HepG2 (cell line): Measurements from ENCODE around the gene PTGR3. TPM values are rescaled to one million over a fixed set of nuclear protein-coding genes. Genes with fewer than 3 reads are reported as not detected.

Experiments
- CENPT ChIP-seq: sonication (generic); formaldehyde crosslinking; IDR thresholded peaks from 2 replicates; pipeline ENCODE4 v1.8.0; 2022; ENCODE audit warnings: low read depth, mild to moderate bottlenecking, moderate library complexity, missing genetic modification reagents
- GABPB1 ChIP-seq: IDR thresholded peaks from 2 replicates; pipeline ENCODE4 v1.6.1; 2016; ENCODE audit warnings: mild to moderate bottlenecking, missing genetic modification reagents, moderate library complexity, missing compliant biosample characterization
- IRF1 ChIP-seq: sonication (generic); formaldehyde crosslinking; IDR thresholded peaks from 2 replicates; pipeline ENCODE4 v1.4.0; 2020; ENCODE audit warnings: low read depth, mild to moderate bottlenecking, missing genetic modification reagents
- MEF2D ChIP-seq: sonication (generic); formaldehyde crosslinking; IDR thresholded peaks from 2 replicates; pipeline ENCODE4 v1.5.1; 2020; ENCODE audit warnings: mild to moderate bottlenecking, missing genetic modification reagents
- MTA3 ChIP-seq: sonication (generic); formaldehyde crosslinking; IDR thresholded peaks from 2 replicates; pipeline ENCODE4 v1.4.0; 2020; ENCODE audit warnings: missing genetic modification reagents
- PATZ1 ChIP-seq: sonication (generic); formaldehyde crosslinking; IDR thresholded peaks from 2 replicates; pipeline ENCODE4 v1.4.0; 2020; ENCODE audit warnings: missing genetic modification reagents
- POGK ChIP-seq: sonication (generic); formaldehyde crosslinking; conservative IDR thresholded peaks from 2 replicates; pipeline ENCODE4 v1.8.0; 2022; ENCODE audit warnings: mild to moderate bottlenecking, moderate library complexity, missing genetic modification reagents
- RELA ChIP-seq: sonication (generic); formaldehyde crosslinking; IDR thresholded peaks from 2 replicates; pipeline ENCODE4 v1.4.0; 2020; ENCODE audit warnings: missing genetic modification reagents
- SAP130 ChIP-seq: IDR thresholded peaks from 2 replicates; pipeline ENCODE4 v1.6.1; 2016; ENCODE audit warnings: low read depth
- SIX4 ChIP-seq: sonication (generic); formaldehyde crosslinking; IDR thresholded peaks from 2 replicates; pipeline ENCODE4 v1.4.0; 2020; ENCODE audit warnings: missing genetic modification reagents
- ZNF558 ChIP-seq: sonication (generic); formaldehyde crosslinking; IDR thresholded peaks from 2 replicates; pipeline ENCODE4 v1.9.0; 2022; ENCODE audit warnings: mild to moderate bottlenecking, missing genetic modification reagents, borderline replicate concordance
- ZNF619 ChIP-seq: sonication (generic); formaldehyde crosslinking; IDR thresholded peaks from 2 replicates; pipeline ENCODE4 v1.4.0; 2020; ENCODE audit warnings: mild to moderate bottlenecking, missing genetic modification reagents
- ZNF878 ChIP-seq: sonication (generic); formaldehyde crosslinking; IDR thresholded peaks from 2 replicates; pipeline ENCODE4 v1.8.1; 2023; ENCODE audit warnings: mild to moderate bottlenecking, missing genetic modification reagents, moderate library complexity
- polyA plus RNA-seq, 8 experiments: library from polyadenylated mRNA; depleted of rRNA in 3 of 8; stranded (reverse) in 7 of 8; unstranded in 1 of 8; fragments of >200 nt; fragmentation: Illumina TruSeq in 4 of 8; extraction: Trizol in 4 of 8; gene quantifications; 2 replicates each; pipeline versions ENCODE4 v1.2.1 to v1.2.3, GENCODE V29; 2011 to 2016; ENCODE audit warnings: low read depth in 4 of 8, missing spikeins in 1 of 8, mixed read lengths in 1 of 8; ENCODE audit not compliant: insufficient read depth in 1 of 8
- total RNA-seq, 5 experiments: library from RNA; depleted of rRNA; stranded (reverse); fragments of >200 nt; fragmentation: Illumina TruSeq; extraction: Trizol; gene quantifications; 2 replicates each; pipeline ENCODE4 v1.2.3, GENCODE V29; 2016; ENCODE audit warnings: low read depth in 1 of 5
- TF ChIP-seq, protein P1 (sequence below), 2 experiments: fragments of 450-650 bp in 1 of 2; sonication (generic) in 1 of 2; formaldehyde crosslinking in 1 of 2; IDR thresholded peaks; 2 replicates each; pipeline versions ENCODE4 v1.6.1 to v1.8.0; 2016 to 2022; ENCODE audit warnings: antibody characterized with exemption in 1 of 2, mild to moderate bottlenecking in 1 of 2, missing genetic modification reagents in 1 of 2

PTGR3 gene
- total and polyA plus RNA-seq, 2 of the 13 experiments (the other 11 are each of a cell fraction or from before 2014, with no cell fraction given), result 11.5 to 25.3 TPM

DNA sequence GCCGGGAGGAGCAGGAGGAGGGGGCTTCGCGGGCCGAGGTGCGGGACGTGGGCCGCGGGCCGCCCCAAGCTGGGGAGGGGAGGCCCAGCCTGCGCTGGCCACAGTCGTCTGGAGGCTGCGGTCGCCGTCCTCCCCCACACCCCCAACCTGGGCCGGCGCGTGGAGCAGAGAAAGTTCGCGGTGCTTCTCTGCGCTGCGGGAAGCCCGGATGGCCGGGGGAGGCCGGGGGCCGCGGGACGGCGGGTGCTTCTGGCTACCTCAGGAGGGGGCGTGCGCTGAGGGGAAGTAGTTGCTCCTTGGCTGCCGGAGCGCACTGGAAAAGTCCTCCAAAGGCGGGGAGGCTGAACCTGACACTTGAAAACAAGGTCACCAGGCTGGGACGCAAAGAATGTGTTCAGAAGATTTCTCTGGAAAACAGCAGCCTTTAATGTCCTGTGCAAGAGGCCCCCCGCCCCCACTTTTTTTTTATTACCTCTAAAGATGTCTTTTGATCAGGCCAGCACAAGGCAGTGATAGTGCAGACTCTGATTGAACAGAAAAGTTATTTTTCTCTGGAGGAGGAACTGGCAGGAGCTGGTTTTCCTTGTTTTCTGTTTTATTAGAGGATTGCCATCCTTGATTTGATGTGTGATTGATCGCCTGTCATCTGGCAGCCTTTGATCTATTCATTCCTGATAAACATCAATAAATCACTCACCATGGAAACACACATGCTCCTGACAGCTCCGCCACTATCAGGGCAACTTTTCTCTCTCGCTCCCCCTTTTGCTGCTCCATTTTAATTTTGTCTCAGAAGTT, 3.2 kb upstream of the PTGR3 start (continued):
- TF ChIP-seq ZNF878, result no peak
- TF ChIP-seq RELA (CRISPR knock-in tag), result no peak
- TF ChIP-seq CENPT (CRISPR knock-in tag), result no peak
- TF ChIP-seq, protein P1, sequence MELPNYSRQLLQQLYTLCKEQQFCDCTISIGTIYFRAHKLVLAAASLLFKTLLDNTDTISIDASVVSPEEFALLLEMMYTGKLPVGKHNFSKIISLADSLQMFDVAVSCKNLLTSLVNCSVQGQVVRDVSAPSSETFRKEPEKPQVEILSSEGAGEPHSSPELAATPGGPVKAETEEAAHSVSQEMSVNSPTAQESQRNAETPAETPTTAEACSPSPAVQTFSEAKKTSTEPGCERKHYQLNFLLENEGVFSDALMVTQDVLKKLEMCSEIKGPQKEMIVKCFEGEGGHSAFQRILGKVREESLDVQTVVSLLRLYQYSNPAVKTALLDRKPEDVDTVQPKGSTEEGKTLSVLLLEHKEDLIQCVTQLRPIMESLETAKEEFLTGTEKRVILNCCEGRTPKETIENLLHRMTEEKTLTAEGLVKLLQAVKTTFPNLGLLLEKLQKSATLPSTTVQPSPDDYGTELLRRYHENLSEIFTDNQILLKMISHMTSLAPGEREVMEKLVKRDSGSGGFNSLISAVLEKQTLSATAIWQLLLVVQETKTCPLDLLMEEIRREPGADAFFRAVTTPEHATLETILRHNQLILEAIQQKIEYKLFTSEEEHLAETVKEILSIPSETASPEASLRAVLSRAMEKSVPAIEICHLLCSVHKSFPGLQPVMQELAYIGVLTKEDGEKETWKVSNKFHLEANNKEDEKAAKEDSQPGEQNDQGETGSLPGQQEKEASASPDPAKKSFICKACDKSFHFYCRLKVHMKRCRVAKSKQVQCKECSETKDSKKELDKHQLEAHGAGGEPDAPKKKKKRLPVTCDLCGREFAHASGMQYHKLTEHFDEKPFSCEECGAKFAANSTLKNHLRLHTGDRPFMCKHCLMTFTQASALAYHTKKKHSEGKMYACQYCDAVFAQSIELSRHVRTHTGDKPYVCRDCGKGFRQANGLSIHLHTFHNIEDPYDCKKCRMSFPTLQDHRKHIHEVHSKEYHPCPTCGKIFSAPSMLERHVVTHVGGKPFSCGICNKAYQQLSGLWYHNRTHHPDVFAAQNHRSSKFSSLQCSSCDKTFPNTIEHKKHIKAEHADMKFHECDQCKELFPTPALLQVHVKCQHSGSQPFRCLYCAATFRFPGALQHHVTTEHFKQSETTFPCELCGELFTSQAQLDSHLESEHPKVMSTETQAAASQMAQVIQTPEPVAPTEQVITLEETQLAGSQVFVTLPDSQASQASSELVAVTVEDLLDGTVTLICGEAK (IDR thresholded peaks at IDR 0.05), result no peak
- TF ChIP-seq, protein P1 (CRISPR knock-in tag; IDR thresholded peaks at IDR 0.05), result no peak
- peak; percentile 30; the same call in 1 of the 2 replicates for TF ChIP-seq ZNF558
- TF ChIP-seq POGK (CRISPR knock-in tag), result 0 out of 2 replicates have a peak, but pooled peaks have one; percentile 15
- TF ChIP-seq GABPB1, result peak; percentile 50; the same call in 1 of the 2 replicates
- TF ChIP-seq SIX4 (CRISPR knock-in tag), result no peak
- TF ChIP-seq ZNF619, result no peak
- TF ChIP-seq IRF1 (CRISPR knock-in tag), result no peak
- peak; percentile 82 for TF ChIP-seq PATZ1 (CRISPR knock-in tag)
- no peak for TF ChIP-seq MTA3
- TF ChIP-seq MEF2D (CRISPR knock-in tag), result no peak
- TF ChIP-seq SAP130 (CRISPR knock-in tag), result peak; percentile 15
